ENCODE results near the gene ZFHX3. TPM values are rescaled to one million over a fixed set of nuclear protein-coding genes. Genes with fewer than 3 reads are reported as not detected.

Gene ZFHX3
- total and polyA plus RNA-seq, 4 donors, result 1.5 to 5.9 (median 3.0) TPM

DNA sequence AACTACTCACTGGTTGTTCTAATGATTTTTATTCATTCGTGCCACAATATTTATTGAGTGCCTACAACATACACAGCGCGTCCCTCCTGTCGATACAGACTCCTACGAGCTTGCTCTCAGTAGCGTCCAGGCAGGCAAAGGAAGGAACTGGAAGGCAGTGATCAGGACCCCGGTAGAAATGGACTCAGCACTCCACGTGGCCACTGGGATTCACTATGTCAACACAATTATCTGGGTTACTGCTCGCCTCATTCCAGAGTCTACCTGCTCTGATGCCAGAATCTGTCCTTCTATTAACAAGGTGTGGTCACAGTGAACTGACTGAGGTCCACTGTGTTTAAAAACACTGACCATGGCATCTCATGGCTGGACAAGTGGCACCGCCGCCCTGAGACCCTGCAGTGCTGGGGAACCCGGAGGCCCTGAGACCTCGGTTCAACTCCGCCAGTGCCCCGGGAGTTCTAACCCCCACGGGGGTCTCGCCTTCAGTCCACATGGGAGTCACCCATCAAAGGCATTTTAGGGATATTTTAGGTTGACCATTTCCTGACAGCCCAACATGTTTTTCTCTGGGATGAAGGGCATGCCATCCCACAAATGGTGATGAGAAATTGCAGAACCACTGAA is 71.4 kb downstream of the ZFHX3 start:
- H3K36me3 ChIP-seq (ENCODE audit: control insufficient read depth in 4 of 4, insufficient read depth in 3 of 4, low read depth in 1 of 4, low read length in 3 of 4), result no peaks in the 10 kb centered on the region
- peaks cover 16 to 54% (median 25%) of the 10 kb centered on the region in 4 donors for H3K4me1 ChIP-seq (ENCODE audit: control insufficient read depth in 4 of 4, insufficient read depth in 4 of 4, low read length in 3 of 4)
- H3K27ac ChIP-seq (ENCODE audit: low read depth in 1 of 2, low read length in 2 of 2), result peak overlapping the region; percentile 68 to 86
- no peak overlapping the region for H3K4me3 ChIP-seq (ENCODE audit: low read depth in 1 of 3, low read length in 3 of 3)
- H3K27me3 ChIP-seq (ENCODE audit: control insufficient read depth in 4 of 4, insufficient read depth in 4 of 4, low read length in 3 of 4), result no peaks in the 10 kb centered on the region
- TF ChIP-seq, protein P1, sequence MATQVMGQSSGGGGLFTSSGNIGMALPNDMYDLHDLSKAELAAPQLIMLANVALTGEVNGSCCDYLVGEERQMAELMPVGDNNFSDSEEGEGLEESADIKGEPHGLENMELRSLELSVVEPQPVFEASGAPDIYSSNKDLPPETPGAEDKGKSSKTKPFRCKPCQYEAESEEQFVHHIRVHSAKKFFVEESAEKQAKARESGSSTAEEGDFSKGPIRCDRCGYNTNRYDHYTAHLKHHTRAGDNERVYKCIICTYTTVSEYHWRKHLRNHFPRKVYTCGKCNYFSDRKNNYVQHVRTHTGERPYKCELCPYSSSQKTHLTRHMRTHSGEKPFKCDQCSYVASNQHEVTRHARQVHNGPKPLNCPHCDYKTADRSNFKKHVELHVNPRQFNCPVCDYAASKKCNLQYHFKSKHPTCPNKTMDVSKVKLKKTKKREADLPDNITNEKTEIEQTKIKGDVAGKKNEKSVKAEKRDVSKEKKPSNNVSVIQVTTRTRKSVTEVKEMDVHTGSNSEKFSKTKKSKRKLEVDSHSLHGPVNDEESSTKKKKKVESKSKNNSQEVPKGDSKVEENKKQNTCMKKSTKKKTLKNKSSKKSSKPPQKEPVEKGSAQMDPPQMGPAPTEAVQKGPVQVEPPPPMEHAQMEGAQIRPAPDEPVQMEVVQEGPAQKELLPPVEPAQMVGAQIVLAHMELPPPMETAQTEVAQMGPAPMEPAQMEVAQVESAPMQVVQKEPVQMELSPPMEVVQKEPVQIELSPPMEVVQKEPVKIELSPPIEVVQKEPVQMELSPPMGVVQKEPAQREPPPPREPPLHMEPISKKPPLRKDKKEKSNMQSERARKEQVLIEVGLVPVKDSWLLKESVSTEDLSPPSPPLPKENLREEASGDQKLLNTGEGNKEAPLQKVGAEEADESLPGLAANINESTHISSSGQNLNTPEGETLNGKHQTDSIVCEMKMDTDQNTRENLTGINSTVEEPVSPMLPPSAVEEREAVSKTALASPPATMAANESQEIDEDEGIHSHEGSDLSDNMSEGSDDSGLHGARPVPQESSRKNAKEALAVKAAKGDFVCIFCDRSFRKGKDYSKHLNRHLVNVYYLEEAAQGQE (IDR thresholded peaks at IDR 0.05), result peak; percentile 93
- TF ChIP-seq TAF1 (conservative IDR thresholded peaks at IDR 0.05), result no peak
- TF ChIP-seq JUND (IDR thresholded peaks at IDR 0.05), result peak in 1 of 2 donors; percentile 66
- TF ChIP-seq RXRA (IDR thresholded peaks at IDR 0.05), result peak; percentile 72 to 90
- TF ChIP-seq FOXA1 (IDR thresholded peaks at IDR 0.05), result peak; percentile 97
- peak; percentile 89 for TF ChIP-seq SP1 (IDR thresholded peaks at IDR 0.05)
- no peak for TF ChIP-seq NR2F2 (IDR thresholded peaks at IDR 0.05)
- peak; percentile 90 for TF ChIP-seq YY1 (IDR thresholded peaks at IDR 0.05)
- TF ChIP-seq, protein P2, sequence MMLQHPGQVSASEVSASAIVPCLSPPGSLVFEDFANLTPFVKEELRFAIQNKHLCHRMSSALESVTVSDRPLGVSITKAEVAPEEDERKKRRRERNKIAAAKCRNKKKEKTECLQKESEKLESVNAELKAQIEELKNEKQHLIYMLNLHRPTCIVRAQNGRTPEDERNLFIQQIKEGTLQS (IDR thresholded peaks at IDR 0.05), result no peak
- TF ChIP-seq EGR1 (IDR thresholded peaks at IDR 0.05; ENCODE audit: low read depth in 2 of 2), result no peak
- TF ChIP-seq, protein P3, sequence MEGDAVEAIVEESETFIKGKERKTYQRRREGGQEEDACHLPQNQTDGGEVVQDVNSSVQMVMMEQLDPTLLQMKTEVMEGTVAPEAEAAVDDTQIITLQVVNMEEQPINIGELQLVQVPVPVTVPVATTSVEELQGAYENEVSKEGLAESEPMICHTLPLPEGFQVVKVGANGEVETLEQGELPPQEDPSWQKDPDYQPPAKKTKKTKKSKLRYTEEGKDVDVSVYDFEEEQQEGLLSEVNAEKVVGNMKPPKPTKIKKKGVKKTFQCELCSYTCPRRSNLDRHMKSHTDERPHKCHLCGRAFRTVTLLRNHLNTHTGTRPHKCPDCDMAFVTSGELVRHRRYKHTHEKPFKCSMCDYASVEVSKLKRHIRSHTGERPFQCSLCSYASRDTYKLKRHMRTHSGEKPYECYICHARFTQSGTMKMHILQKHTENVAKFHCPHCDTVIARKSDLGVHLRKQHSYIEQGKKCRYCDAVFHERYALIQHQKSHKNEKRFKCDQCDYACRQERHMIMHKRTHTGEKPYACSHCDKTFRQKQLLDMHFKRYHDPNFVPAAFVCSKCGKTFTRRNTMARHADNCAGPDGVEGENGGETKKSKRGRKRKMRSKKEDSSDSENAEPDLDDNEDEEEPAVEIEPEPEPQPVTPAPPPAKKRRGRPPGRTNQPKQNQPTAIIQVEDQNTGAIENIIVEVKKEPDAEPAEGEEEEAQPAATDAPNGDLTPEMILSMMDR (IDR thresholded peaks at IDR 0.05; ENCODE audit: low read depth, low read length, missing input control), result no peak
- TF ChIP-seq FOXA2 (IDR thresholded peaks at IDR 0.05), result peak; percentile 97
- peak; percentile 68 for TF ChIP-seq HNF4G (IDR thresholded peaks at IDR 0.05)
- TF ChIP-seq, protein P4, sequence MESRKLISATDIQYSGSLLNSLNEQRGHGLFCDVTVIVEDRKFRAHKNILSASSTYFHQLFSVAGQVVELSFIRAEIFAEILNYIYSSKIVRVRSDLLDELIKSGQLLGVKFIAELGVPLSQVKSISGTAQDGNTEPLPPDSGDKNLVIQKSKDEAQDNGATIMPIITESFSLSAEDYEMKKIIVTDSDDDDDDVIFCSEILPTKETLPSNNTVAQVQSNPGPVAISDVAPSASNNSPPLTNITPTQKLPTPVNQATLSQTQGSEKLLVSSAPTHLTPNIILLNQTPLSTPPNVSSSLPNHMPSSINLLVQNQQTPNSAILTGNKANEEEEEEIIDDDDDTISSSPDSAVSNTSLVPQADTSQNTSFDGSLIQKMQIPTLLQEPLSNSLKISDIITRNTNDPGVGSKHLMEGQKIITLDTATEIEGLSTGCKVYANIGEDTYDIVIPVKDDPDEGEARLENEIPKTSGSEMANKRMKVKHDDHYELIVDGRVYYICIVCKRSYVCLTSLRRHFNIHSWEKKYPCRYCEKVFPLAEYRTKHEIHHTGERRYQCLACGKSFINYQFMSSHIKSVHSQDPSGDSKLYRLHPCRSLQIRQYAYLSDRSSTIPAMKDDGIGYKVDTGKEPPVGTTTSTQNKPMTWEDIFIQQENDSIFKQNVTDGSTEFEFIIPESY (IDR thresholded peaks at IDR 0.05), result peak; percentile 72
- TF ChIP-seq RAD21 (IDR thresholded peaks at IDR 0.05), result peak; percentile 48 to 58
- TF ChIP-seq GABPA (IDR thresholded peaks at IDR 0.05 in 1 of 2, conservative IDR thresholded peaks at IDR 0.05 in 1 of 2), result no peak
- TF ChIP-seq, protein P5, sequence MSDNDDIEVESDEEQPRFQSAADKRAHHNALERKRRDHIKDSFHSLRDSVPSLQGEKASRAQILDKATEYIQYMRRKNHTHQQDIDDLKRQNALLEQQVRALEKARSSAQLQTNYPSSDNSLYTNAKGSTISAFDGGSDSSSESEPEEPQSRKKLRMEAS (IDR thresholded peaks at IDR 0.05), result peak; percentile 94
- TF ChIP-seq HNF4A (conservative IDR thresholded peaks at IDR 0.05), result peak; percentile 92 to 95
- DNase-seq (ENCODE audit: low spot score), result no peak
- no peak overlapping the region for H3K9ac ChIP-seq (ENCODE audit: low read depth in 1 of 2, low read length in 2 of 2)
- H3K9me3 ChIP-seq (ENCODE audit: control insufficient read depth in 4 of 4, low read length in 3 of 4), result no peaks in the 10 kb centered on the region
- WGBS, result 58% methylated on average over 17 of the region's 17 CpGs

Data from liver (tissue), 9 donors.